K562 (cell line): ENCODE measurements around the gene TENM4. TPM values are rescaled to one million over a fixed set of nuclear protein-coding genes. Genes with fewer than 3 reads are reported as not detected.

ENCODE experiments used
- CC2D1A ChIP-seq: fragments of 450-650 bp; IDR thresholded peaks from 2 replicates; pipeline ENCODE4 v1.6.1; 2017; ENCODE audit warnings: mild to moderate bottlenecking
- MEIS2 ChIP-seq: fragments of 450-650 bp; IDR thresholded peaks from 2 replicates; pipeline ENCODE4 v1.6.1; 2014; ENCODE audit warnings: mild to moderate bottlenecking; ENCODE audit not compliant: partially characterized antibody
- ZBTB17 ChIP-seq: fragments of 450-650 bp; formaldehyde crosslinking; IDR thresholded peaks from 2 replicates; pipeline ENCODE4 v1.4.0; 2020; ENCODE audit warnings: mild to moderate bottlenecking
- polyA plus RNA-seq, 8 experiments: library from polyadenylated mRNA; depleted of rRNA in 4 of 8; stranded (reverse) in 5 of 8; unstranded in 3 of 8; fragments of >200 nt; fragmentation: Nextera tagmentation in 2 of 8; fragmentation: Illumina TruSeq in 1 of 8; extraction: Ambion mirVana in 2 of 8; extraction: Trizol in 1 of 8; gene quantifications; 2 replicates each; pipeline versions ENCODE4 v1.2.1 to v1.2.3, GENCODE V29; 2011 to 2014; ENCODE audit warnings: inconsistent platforms in 1 of 8, missing spikeins in 1 of 8
- total RNA-seq, 7 experiments: library from RNA; depleted of rRNA in 6 of 7; stranded (reverse); fragments of >200 nt in 6 of 7; fragmentation: Illumina TruSeq in 2 of 7; extraction: Trizol in 2 of 7; gene quantifications; 2 replicates each; pipeline versions ENCODE4 v1.2.1 to v1.2.3, GENCODE V29; 2011 to 2021; ENCODE audit warnings: low replicate concordance in 1 of 7
- TF ChIP-seq, protein P1 (sequence below): fragments of 200-600 bp; sonication (generic); IDR thresholded peaks from one replicate; pipeline ENCODE4 v1.6.1; 2012; ENCODE audit warnings: mild to moderate bottlenecking, low read depth, low read length, inconsistent platforms

The TENM4 gene
- total and polyA plus RNA-seq, 9 of the 15 experiments (the other 6 are each of a cell fraction or from before 2014, with no cell fraction given) = 0.16 TPM; not detected in 8

- TF ChIP-seq, protein P1, sequence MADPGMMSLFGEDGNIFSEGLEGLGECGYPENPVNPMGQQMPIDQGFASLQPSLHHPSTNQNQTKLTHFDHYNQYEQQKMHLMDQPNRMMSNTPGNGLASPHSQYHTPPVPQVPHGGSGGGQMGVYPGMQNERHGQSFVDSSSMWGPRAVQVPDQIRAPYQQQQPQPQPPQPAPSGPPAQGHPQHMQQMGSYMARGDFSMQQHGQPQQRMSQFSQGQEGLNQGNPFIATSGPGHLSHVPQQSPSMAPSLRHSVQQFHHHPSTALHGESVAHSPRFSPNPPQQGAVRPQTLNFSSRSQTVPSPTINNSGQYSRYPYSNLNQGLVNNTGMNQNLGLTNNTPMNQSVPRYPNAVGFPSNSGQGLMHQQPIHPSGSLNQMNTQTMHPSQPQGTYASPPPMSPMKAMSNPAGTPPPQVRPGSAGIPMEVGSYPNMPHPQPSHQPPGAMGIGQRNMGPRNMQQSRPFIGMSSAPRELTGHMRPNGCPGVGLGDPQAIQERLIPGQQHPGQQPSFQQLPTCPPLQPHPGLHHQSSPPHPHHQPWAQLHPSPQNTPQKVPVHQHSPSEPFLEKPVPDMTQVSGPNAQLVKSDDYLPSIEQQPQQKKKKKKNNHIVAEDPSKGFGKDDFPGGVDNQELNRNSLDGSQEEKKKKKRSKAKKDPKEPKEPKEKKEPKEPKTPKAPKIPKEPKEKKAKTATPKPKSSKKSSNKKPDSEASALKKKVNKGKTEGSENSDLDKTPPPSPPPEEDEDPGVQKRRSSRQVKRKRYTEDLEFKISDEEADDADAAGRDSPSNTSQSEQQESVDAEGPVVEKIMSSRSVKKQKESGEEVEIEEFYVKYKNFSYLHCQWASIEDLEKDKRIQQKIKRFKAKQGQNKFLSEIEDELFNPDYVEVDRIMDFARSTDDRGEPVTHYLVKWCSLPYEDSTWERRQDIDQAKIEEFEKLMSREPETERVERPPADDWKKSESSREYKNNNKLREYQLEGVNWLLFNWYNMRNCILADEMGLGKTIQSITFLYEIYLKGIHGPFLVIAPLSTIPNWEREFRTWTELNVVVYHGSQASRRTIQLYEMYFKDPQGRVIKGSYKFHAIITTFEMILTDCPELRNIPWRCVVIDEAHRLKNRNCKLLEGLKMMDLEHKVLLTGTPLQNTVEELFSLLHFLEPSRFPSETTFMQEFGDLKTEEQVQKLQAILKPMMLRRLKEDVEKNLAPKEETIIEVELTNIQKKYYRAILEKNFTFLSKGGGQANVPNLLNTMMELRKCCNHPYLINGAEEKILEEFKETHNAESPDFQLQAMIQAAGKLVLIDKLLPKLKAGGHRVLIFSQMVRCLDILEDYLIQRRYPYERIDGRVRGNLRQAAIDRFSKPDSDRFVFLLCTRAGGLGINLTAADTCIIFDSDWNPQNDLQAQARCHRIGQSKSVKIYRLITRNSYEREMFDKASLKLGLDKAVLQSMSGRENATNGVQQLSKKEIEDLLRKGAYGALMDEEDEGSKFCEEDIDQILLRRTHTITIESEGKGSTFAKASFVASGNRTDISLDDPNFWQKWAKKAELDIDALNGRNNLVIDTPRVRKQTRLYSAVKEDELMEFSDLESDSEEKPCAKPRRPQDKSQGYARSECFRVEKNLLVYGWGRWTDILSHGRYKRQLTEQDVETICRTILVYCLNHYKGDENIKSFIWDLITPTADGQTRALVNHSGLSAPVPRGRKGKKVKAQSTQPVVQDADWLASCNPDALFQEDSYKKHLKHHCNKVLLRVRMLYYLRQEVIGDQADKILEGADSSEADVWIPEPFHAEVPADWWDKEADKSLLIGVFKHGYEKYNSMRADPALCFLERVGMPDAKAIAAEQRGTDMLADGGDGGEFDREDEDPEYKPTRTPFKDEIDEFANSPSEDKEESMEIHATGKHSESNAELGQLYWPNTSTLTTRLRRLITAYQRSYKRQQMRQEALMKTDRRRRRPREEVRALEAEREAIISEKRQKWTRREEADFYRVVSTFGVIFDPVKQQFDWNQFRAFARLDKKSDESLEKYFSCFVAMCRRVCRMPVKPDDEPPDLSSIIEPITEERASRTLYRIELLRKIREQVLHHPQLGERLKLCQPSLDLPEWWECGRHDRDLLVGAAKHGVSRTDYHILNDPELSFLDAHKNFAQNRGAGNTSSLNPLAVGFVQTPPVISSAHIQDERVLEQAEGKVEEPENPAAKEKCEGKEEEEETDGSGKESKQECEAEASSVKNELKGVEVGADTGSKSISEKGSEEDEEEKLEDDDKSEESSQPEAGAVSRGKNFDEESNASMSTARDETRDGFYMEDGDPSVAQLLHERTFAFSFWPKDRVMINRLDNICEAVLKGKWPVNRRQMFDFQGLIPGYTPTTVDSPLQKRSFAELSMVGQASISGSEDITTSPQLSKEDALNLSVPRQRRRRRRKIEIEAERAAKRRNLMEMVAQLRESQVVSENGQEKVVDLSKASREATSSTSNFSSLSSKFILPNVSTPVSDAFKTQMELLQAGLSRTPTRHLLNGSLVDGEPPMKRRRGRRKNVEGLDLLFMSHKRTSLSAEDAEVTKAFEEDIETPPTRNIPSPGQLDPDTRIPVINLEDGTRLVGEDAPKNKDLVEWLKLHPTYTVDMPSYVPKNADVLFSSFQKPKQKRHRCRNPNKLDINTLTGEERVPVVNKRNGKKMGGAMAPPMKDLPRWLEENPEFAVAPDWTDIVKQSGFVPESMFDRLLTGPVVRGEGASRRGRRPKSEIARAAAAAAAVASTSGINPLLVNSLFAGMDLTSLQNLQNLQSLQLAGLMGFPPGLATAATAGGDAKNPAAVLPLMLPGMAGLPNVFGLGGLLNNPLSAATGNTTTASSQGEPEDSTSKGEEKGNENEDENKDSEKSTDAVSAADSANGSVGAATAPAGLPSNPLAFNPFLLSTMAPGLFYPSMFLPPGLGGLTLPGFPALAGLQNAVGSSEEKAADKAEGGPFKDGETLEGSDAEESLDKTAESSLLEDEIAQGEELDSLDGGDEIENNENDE = no peak
- no peak for TF ChIP-seq MEIS2
- TF ChIP-seq CC2D1A = no peak
- no peak for TF ChIP-seq ZBTB17
- TF ChIP-seq, all 486 proteins: peak for 0
Observed at GRCh38 chr11:78981153-78981552, 459.7 kb downstream of the TENM4 start (continued).
